ENCODE results near the gene SLC22A6. TPM values are rescaled to one million over a fixed set of nuclear protein-coding genes. Genes with fewer than 3 reads are reported as not detected.

The SLC22A6 gene
- total and polyA plus RNA-seq, 7 experiments from 2014 or later, result not detected

DNA sequence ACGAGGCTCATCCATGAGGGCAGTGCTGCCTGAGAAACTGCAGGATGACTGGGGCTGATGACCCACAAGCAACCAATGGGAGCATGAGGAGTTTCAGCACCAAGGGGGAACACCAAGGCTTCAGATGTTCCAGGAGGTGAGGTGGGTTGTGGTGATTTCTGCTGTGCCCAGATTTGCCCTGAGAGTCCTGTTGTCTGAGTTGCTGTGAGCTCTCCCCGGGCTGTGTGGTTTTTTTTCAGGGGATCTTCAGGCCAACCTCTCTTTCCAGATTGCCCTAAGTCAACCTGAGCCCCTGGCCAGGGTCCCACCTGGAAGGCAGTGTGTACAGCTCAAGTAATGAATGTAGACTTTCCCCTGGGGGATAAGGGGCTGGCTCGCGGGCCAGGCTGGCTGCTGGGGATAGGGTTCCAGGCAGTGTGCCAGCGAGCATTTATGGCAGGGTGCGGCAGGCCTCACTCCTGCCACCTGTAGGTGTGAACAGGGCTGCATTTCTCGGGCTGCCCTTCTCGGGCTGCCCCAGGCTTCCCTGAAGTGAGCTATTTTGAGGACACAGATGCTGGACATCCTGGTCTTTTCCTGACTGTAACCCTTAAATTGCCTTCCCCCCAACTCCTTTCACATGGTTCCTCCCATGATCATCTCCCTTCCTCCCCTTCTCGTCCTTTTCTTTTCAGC, 9.8 kb downstream of the SLC22A6 start:
- H3K4me3 Mint-ChIP-seq, result no peak overlapping the region
- CTCF ChIA-PET, result interaction anchor here (1.4 kb wide), 1 partner anchor 68 kb away, joined by 5 read pairs; no protein-coding TSS in a partner anchor
- no peaks in the 10 kb centered on the region for H3K4me1 Mint-ChIP-seq

DNA sequence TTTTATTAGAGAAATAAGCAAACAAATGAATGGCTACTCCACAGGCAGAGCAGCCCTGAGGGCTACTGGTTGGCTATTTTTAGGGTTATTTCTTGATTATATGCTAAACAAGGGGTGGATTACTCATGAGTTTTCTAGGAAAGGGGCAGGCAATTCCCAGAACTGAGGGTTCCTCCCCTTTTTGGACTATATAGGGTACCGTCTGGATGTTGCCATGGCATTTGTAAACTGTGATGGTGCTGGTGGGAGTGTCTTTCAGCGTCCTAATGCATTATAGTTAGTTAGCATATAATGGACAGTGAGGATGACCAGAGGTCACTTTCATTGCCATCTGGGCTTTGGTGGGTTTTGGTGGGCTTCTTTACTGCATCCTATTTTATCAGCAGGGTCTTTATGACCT, 19.2 kb downstream of the SLC22A6 start:
- no peak for ATAC-seq
- H3K9me3 Mint-ChIP-seq, result peaks cover 0 to 13% (median 0%) of the 10 kb centered on the region in 11 donors
- POLR2A ChIA-PET, result no interaction called here

More for the DNA sequence above, 9.8 kb downstream of the SLC22A6 start:
- Mint-ChIP-seq H3K36me3 (peaks cover 0 to under 1% (median 0%) of the 10 kb centered on the region in 5 donors), H3K27ac (no peak overlapping the region), H3K9me3 (peaks cover 0 to 2% (median 0%) of the 10 kb centered on the region in 11 donors), H3K27me3 (peaks cover 9 to 25% (median 21%) of the 10 kb centered on the region in 5 donors)
- Histone ChIP-seq H3K4me1 (ENCODE audit: control insufficient read depth in 2 of 2, insufficient read depth in 2 of 2, low read length in 2 of 2) (no peaks in the 10 kb centered on the region), H3K4me3 (ENCODE audit: low read length) (no peak overlapping the region), H3K36me3 (ENCODE audit: control insufficient read depth in 2 of 3, insufficient read depth in 3 of 3, low read length in 3 of 3) (no peaks in the 10 kb centered on the region), H3K27me3 (ENCODE audit: control insufficient read depth in 2 of 2, insufficient read depth in 2 of 2, low read length in 2 of 2) (no peaks in the 10 kb centered on the region), H3K27ac (ENCODE audit: low read depth, low read length) (no peak overlapping the region), H3K9me3 (ENCODE audit: control insufficient read depth in 2 of 3, low read length in 3 of 3) (no peaks in the 10 kb centered on the region)
- intact Hi-C loops (cut with micrococcal nuclease), result loop anchor here (1.0 to 5.0 kb wide), 2 partner anchors 68 to 69 kb away; no protein-coding TSS in a partner anchor
- ATAC-seq (no peak), DNase-seq (peak in 2 of 9 donors; percentile 2)
- POLR2A ChIA-PET, result no interaction called here

DNA sequence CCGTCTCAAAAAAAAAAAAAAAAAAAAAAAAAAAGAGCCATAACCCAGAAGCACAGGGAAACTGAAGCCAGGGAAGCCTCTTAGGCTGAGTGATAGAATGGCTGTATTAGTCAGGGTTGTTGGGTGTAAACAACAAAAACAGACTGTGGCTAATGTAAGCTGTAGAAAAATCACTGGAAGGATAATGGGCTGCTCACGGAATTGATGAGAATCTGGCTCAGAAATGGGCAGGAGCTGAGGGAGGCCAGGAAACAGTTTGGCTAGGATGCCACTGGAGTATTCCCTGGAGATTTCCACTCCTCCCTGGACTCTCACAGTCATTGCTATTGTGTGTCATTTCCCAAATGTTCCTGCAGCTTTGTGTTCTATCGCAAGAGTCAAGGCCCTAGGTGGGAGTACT, 22.4 kb downstream of the SLC22A6 start:
- peaks cover 0 to 12% (median 0%) of the 10 kb centered on the region in 11 donors for H3K9me3 Mint-ChIP-seq
- CTCF ChIA-PET, result no interaction called here
- intact Hi-C loops (cut with micrococcal nuclease), result no loop called here

More for the DNA sequence above, 19.2 kb downstream of the SLC22A6 start:
- Mint-ChIP-seq H3K36me3 (no peaks in the 10 kb centered on the region), H3K27me3 (peaks cover 19 to 45% (median 36%) of the 10 kb centered on the region in 5 donors), H3K4me1 (peaks cover 0 to 3% (median 0%) of the 10 kb centered on the region in 7 donors), H3K27ac (no peak overlapping the region), H3K4me3 (no peak overlapping the region)
- Histone ChIP-seq H3K27me3 (ENCODE audit: control insufficient read depth in 2 of 2, insufficient read depth in 2 of 2, low read length in 2 of 2) (peaks cover 0 to 4% of the 10 kb centered on the region in 2 donors), H3K9me3 (ENCODE audit: control insufficient read depth in 2 of 3, low read length in 3 of 3) (no peaks in the 10 kb centered on the region), H3K27ac (ENCODE audit: low read depth, low read length) (no peak overlapping the region), H3K36me3 (ENCODE audit: control insufficient read depth in 2 of 3, insufficient read depth in 3 of 3, low read length in 3 of 3) (no peaks in the 10 kb centered on the region), H3K4me3 (ENCODE audit: low read length) (no peak overlapping the region), H3K4me1 (ENCODE audit: control insufficient read depth in 2 of 2, insufficient read depth in 2 of 2, low read length in 2 of 2) (no peaks in the 10 kb centered on the region)
- no peak for DNase-seq
- intact Hi-C loops (cut with micrococcal nuclease), result no loop called here
- CTCF ChIA-PET, result no interaction called here

DNA sequence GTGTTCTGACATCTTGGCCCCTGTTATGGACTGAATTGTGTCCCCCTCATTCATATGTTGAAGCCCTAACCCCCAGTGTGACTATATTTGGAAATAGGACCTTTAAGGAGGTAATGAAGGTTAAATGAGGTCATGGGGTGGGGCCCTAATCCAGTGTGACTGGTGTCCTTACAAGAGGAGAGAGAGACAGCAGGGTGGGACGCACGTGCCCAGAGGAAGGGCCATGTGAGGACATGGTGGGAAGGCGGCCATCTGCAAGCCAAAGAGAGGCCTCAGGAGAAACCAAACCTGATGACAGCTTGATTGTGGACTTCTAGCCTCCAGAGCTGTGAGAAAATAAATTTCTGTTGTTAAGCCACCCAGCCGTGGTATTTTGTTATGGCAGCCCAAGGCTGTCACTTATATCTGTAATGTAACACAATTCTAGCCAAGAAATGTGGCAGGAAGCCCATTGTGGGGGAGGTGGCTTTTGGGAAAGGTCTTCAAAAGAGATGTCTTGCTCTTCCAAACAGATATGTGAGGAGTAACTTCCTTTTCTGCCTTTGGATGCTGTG, 23.7 kb downstream of the SLC22A6 start:
- no peaks in the 10 kb centered on the region for H3K36me3 ChIP-seq (ENCODE audit: control insufficient read depth in 2 of 3, insufficient read depth in 3 of 3, low read length in 3 of 3)
- ChIA-PET POLR2A (no interaction called here), CTCF (no interaction called here)
- no peaks in the 10 kb centered on the region for H3K4me1 ChIP-seq (ENCODE audit: control insufficient read depth in 2 of 2, insufficient read depth in 2 of 2, low read length in 2 of 2)
- ATAC-seq, result no peak
- no peaks in the 10 kb centered on the region for H3K27me3 ChIP-seq (ENCODE audit: control insufficient read depth in 2 of 2, insufficient read depth in 2 of 2, low read length in 2 of 2)
- Mint-ChIP-seq H3K36me3 (no peaks in the 10 kb centered on the region), H3K27me3 (peaks cover 3 to 12% (median 7%) of the 10 kb centered on the region in 5 donors), H3K4me1 (peaks cover 0 to 9% (median 0%) of the 10 kb centered on the region in 7 donors), H3K27ac (no peak overlapping the region), H3K4me3 (no peak overlapping the region), H3K9me3 (peaks cover 0 to 1% (median 0%) of the 10 kb centered on the region in 11 donors)
- H3K4me3 ChIP-seq (ENCODE audit: low read length), result no peak overlapping the region
- intact Hi-C loops (cut with micrococcal nuclease), result no loop called here
- no peaks in the 10 kb centered on the region for H3K9me3 ChIP-seq (ENCODE audit: control insufficient read depth in 2 of 3, low read length in 3 of 3)
- DNase-seq, result no peak
- no peak overlapping the region for H3K27ac ChIP-seq (ENCODE audit: low read depth, low read length)

More for the DNA sequence above, 22.4 kb downstream of the SLC22A6 start:
- Histone ChIP-seq H3K9me3 (ENCODE audit: control insufficient read depth in 2 of 3, low read length in 3 of 3) (no peaks in the 10 kb centered on the region), H3K27me3 (ENCODE audit: control insufficient read depth in 2 of 2, insufficient read depth in 2 of 2, low read length in 2 of 2) (no peaks in the 10 kb centered on the region), H3K4me1 (ENCODE audit: control insufficient read depth in 2 of 2, insufficient read depth in 2 of 2, low read length in 2 of 2) (no peaks in the 10 kb centered on the region), H3K36me3 (ENCODE audit: control insufficient read depth in 2 of 3, insufficient read depth in 3 of 3, low read length in 3 of 3) (no peaks in the 10 kb centered on the region), H3K4me3 (ENCODE audit: low read length) (no peak overlapping the region), H3K27ac (ENCODE audit: low read depth, low read length) (no peak overlapping the region)
- DNase-seq, result no peak
- Mint-ChIP-seq H3K4me3 (no peak overlapping the region), H3K27ac (no peak overlapping the region), H3K4me1 (peaks cover 0 to 9% (median 0%) of the 10 kb centered on the region in 7 donors), H3K36me3 (no peaks in the 10 kb centered on the region), H3K27me3 (peaks cover 16 to 24% (median 17%) of the 10 kb centered on the region in 5 donors)
- no peak for ATAC-seq
- POLR2A ChIA-PET, result no interaction called here

DNA sequence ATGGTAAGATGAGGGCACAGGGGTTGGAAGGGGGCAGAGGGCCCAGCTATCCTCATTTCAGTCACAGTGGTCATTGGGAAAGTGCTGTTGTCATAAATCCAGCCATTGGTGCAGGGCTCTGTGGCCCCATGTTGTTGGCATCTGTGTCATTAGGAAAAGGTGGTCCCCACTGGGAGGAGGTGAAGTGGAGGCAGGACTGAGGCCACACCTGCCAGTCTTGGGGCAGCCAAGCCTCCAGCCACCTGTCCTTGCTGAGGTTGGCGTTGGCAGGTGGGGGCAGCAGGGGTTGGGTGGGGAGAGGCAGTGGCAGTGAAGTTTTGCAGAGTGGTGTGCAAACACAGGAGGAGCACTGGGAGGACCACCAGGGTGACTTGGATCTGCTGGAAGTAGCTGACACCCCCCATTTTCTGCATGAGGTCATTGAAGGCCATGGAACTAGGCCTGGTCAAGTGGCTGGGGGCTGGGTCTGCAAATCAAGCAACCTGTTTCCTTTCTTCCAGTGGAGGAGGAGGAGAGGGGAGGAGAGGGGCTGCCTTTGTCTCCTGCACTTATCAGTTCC, 25.3 kb downstream of the SLC22A6 start:
- H3K36me3 Mint-ChIP-seq, result no peaks in the 10 kb centered on the region
- Histone ChIP-seq H3K9me3 (ENCODE audit: control insufficient read depth in 2 of 3, low read length in 3 of 3) (no peaks in the 10 kb centered on the region), H3K4me1 (ENCODE audit: control insufficient read depth in 2 of 2, insufficient read depth in 2 of 2, low read length in 2 of 2) (no peaks in the 10 kb centered on the region), H3K36me3 (ENCODE audit: control insufficient read depth in 2 of 3, insufficient read depth in 3 of 3, low read length in 3 of 3) (no peaks in the 10 kb centered on the region), H3K27me3 (ENCODE audit: control insufficient read depth in 2 of 2, insufficient read depth in 2 of 2, low read length in 2 of 2) (no peaks in the 10 kb centered on the region), H3K27ac (ENCODE audit: low read depth, low read length) (no peak overlapping the region), H3K4me3 (ENCODE audit: low read length) (no peak overlapping the region)
- no peak for DNase-seq
- H3K27me3 Mint-ChIP-seq, result peaks cover 0 to 15% (median 5%) of the 10 kb centered on the region in 5 donors
- no peak for ATAC-seq
- intact Hi-C loops (cut with micrococcal nuclease), result no loop called here
- POLR2A ChIA-PET, result interaction anchor here (1.2 kb wide), 1 partner anchor 10 kb away, joined by 3 read pairs; no protein-coding TSS in a partner anchor
- H3K9me3 Mint-ChIP-seq, result peaks cover 0 to 1% (median 0%) of the 10 kb centered on the region in 11 donors
- CTCF ChIA-PET, result interaction anchor here (1.0 kb wide), 1 partner anchor 53 kb away, joined by 4 read pairs; no protein-coding TSS in a partner anchor
- H3K4me1 Mint-ChIP-seq, result peaks cover 0 to 6% (median 0%) of the 10 kb centered on the region in 7 donors
- no peak overlapping the region for H3K4me3 Mint-ChIP-seq
- H3K27ac Mint-ChIP-seq, result no peak overlapping the region

DNA sequence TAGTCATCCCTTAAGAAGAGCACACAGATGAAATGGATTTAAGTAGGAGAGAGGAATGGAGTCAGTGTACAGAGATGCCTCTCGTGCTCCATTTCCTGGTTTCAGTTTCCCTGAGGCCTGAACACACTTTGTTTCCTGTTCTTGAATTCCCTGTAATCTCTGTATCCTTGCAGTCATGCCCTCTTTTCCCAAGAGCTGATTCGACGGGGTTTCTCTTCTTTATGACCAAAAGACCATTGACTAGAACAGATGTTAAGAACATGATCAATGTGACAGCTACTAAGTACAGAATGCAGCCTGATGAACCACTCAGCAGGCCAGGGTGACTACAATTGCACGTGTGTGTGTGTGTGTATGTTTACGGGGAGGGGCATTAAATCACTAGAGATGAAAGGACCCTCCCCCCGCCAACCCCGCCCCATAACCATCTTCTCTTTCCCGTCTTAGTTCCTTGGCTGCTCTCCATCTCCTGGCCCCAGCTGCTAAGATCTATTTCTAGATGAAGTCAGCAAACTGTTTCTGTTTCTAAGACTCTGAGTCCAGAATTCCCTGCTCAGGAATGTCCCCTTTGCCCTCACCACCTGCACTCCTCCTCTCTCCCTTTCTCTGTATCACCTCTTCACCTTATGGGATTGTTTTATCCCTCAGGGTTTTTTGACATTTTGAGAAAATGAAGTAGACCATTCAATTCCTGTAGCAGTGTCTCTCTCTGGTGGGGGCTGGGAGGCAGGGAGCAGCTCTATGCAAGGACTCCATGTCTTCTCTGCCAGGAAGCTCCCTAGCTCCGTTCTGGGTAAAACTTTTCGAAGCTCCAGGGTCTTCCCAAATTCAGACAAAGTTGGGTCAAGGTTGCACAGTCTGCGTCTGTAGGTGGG, 26.0 kb downstream of the SLC22A6 start:
- intact Hi-C loops (cut with micrococcal nuclease), result no loop called here

More for the DNA sequence above, 26.0 kb downstream of the SLC22A6 start:
- Mint-ChIP-seq H3K27me3 (peaks cover 0 to 20% (median 5%) of the 10 kb centered on the region in 5 donors), H3K27ac (no peak overlapping the region), H3K4me3 (no peak overlapping the region), H3K36me3 (no peaks in the 10 kb centered on the region), H3K9me3 (peaks cover 0 to 1% (median 0%) of the 10 kb centered on the region in 11 donors), H3K4me1 (peaks cover 0 to 6% (median 0%) of the 10 kb centered on the region in 7 donors)
- ChIA-PET CTCF (interaction anchor here (1.0 kb wide), 1 partner anchor 53 kb away, joined by 4 read pairs; no protein-coding TSS in a partner anchor), POLR2A (interaction anchor here (1.2 kb wide), 1 partner anchor 9 kb away, joined by 3 read pairs; no protein-coding TSS in a partner anchor)
- H3K9me3 ChIP-seq (ENCODE audit: control insufficient read depth in 2 of 3, low read length in 3 of 3), result no peaks in the 10 kb centered on the region
- H3K4me1 ChIP-seq (ENCODE audit: control insufficient read depth in 2 of 2, insufficient read depth in 2 of 2, low read length in 2 of 2), result no peaks in the 10 kb centered on the region
- H3K27ac ChIP-seq (ENCODE audit: low read depth, low read length), result no peak overlapping the region
- no peak for ATAC-seq
- H3K4me3 ChIP-seq (ENCODE audit: low read length), result no peak overlapping the region
- no peaks in the 10 kb centered on the region for H3K27me3 ChIP-seq (ENCODE audit: control insufficient read depth in 2 of 2, insufficient read depth in 2 of 2, low read length in 2 of 2)
- DNase-seq, result no peak
- H3K36me3 ChIP-seq (ENCODE audit: control insufficient read depth in 2 of 3, insufficient read depth in 3 of 3, low read length in 3 of 3), result no peaks in the 10 kb centered on the region
